GM18508 (cell line): ENCODE results near the gene CFAP53.
"Not testable (repeated sequence)": the region's sequence is repeated elsewhere in the genome, so short reads cannot be mapped to it uniquely, and the experiment has no call there.

ENCODE experiments used
- ATAC-seq: cut with Tn5 transposase; IDR thresholded peaks from one replicate; pipeline ENCODE4 v1.9.1; 2021; ENCODE audit warnings: moderate number of reproducible peaks; ENCODE audit not compliant: insufficient read depth, unreplicated experiment

CFAP53 gene, protein sequence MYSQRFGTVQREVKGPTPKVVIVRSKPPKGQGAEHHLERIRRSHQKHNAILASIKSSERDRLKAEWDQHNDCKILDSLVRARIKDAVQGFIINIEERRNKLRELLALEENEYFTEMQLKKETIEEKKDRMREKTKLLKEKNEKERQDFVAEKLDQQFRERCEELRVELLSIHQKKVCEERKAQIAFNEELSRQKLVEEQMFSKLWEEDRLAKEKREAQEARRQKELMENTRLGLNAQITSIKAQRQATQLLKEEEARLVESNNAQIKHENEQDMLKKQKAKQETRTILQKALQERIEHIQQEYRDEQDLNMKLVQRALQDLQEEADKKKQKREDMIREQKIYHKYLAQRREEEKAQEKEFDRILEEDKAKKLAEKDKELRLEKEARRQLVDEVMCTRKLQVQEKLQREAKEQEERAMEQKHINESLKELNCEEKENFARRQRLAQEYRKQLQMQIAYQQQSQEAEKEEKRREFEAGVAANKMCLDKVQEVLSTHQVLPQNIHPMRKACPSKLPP

DNA sequence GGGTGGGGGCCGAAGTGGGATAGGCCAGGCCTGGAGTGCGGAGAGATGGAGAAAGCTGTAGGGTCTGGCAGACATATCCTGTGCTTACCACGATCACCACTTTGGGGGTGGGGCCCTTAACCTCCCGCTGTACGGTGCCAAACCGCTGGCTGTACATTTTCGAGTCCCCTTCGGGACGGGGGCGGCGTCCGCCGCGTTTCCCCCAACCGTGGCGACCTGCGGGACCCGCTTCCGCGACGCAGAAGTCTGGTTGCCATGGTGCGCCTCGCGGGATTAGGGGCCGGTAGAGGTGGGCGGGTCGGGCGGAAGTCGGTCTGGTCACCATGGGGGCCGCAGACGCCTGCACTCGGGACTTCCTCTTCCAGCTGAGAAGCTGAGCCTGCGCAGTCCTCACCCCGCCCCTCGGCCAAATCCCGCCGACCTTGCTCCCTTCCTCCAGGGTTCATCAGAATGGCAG lies at the start of gene CFAP53:
Gene CFAP53 (minus strand): TSS at position 248 of the 457 bp plus-strand sequence. CDS start 91 bp downstream, at position 157.
- ATAC-seq = peak; percentile 33

DNA sequence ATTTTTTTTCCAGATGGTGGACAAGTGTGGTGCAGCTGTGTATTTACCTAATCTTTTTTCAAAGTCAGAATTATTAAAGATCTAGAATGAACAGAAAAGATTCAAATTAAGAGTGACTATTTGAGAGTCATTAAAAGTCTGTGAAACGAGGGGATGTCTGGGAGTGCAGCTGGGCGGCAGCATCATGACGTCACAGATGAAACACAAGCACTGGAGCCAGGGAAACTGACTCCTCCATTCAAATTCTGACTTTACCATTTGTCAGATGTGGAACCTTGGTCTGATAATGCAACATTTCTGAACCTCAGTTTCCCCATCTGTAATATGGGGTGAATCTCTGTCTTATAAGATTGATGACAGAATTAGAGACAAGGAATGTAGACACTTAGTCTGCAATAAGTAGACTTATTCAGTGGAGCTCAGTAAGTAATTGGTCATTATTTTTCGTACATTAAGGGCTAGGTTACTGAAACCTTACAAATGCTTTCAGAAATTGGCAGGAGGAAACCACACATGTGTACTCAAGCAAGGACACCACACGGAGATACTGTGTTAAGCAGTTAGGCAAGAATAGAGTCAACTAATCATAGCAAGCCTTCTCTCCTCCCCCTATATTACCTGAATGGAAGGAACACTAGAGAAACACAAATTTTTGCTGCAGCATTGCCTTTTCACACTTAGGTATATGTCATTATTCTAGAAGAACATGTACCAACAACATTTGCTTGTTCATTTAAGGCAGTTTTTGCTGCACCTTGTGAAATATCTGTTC lies 49.0 kb upstream of the CFAP53 start:
- peak; percentile 58 for ATAC-seq

DNA sequence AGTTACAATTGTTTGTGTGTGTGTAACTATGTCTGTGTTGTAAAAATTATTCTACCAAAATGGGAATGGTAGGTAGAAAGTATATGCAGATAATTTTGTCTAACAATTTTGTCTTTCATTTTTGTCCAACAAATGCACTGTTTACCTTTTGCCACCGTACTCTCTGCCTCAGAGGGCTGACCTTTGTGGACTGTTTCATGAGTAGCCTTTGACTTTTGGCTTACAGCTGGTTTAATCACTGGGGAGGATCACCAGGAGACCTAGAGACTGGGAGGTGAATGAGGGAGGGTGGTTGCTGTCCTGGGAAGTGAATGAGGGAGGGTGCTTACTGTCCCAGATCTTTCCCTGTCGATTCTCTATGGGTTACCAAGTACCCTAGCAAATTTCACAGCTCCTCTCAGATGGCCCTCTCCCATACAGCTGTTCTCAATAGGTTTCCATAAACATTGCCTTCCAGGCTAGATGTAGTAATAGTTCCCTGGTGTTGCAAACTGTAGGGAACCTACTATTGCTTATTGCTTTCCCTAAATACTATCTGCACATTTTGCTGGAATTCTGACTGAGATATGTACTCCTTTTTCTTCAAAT lies 47.7 kb upstream of the CFAP53 start:
- ATAC-seq = no peak

DNA sequence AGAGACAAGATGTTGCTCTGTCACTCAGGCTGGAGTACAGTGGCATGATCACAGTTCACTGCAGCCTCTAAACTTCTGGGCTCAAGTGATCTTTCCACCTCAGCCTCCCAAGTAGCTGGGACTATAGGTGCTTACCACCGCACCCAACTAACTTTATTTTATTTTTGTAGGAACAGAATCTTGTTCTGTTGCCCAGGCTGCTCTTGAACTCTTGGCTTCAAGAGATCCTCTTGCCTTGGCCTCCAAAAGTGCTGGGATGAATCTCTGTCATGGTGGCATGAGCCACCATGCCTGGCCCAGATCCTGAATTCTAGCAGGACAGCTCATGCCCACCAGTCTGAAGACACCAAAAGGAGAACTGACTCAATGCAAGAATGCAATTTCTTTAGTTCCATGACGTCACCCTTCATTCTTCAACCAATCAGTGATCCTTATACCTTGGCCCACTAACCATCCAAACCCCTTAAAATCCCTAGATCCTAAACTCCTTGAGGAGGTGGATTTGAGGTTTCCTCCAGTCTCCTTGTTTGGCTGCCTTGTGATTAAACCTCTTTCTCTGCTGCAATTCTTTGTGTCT lies 46.8 kb upstream of the CFAP53 start:
- peak; percentile 10 for ATAC-seq

DNA sequence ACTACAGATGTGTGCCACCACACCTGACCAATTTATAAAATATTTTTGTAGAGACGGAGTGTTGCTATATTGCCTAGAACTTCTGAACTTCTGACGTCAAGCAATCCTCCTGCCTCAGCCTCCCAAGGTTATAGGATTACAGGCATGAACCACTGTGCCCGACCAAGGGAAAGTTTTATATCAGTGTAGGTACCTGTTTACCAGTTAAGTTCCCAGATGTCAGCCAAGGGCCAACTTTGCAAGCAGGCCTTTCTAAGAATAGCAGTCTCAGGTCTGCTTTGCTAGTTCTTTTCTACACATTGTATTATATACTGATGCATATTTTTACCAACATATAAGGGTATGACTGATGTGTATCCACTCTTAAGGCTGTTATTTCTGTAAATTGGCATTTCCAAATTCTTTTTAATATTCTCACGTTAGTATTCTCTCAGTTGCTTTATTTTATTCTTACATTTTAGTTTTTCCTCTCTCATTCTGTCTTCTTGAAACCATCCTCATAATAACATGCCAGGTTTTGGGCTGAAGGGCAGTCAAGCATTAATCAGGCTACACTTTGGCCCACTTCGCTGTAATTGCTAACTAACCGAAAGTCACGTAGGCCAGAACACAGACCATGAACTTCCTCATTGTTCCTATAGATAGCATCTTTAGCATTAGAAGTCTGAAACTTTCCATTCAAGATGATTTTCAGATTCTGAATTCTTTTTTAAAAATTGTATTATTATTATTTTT lies 46.2 kb upstream of the CFAP53 start:
- ATAC-seq = peak; percentile 55

DNA sequence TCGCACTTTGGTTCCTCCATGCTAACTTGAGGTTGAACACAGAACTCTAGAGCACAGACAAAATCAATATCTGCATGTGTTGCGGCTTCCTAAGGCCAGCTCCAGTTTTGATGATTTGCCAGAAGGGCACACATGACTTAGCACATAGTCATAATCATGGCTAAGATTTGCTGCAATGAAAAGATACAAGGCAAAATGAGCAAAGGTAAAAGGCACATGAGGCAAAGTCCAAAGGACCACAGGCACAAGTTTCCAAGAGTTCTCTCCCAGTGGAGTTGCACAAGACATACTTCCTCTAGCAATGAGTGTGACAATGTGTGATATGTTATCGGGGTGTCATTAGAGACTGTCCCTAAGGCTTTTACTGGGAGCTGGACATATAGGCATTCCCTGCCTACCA lies 45.4 kb upstream of the CFAP53 start:
- no peak for ATAC-seq

DNA sequence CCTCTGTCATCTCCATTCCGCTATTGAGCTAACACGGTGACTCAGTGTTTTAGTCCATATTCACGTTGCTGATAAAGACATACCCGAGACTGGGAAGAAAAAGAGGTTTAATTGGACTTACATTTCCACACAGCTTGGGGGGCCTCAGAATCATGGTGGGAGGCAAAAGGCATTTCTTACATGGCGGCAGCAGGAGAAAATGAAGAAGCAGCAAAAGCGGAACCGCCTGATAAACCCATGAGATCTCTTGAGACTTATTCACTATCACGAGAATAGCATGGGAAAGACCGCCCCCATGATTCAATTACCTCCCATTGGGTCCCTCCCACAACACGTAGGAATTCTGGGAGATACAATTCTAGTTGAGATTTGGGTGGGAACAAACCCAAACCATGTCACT lies 43.8 kb upstream of the CFAP53 start:
- no peak for ATAC-seq

DNA sequence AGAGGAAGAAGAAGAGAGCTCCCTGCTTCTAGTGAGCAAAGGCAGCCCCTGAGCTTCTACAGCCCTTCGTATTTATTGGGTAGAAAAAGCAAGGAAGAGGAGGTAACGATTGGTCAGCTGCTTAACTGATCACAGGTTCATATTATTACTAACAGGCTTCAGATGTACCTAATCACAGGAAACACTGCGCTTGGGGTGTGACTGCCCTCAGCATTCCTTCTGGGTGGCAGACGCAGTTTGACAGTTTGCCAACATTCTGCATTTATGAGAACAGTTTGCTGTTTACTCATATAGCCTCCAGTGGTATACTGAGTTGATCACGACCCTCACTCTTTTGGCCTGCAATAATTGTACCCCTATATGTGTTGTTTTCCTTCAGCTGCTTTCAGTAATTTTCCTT lies 42.6 kb upstream of the CFAP53 start:
- not testable (repeated sequence) for ATAC-seq

DNA sequence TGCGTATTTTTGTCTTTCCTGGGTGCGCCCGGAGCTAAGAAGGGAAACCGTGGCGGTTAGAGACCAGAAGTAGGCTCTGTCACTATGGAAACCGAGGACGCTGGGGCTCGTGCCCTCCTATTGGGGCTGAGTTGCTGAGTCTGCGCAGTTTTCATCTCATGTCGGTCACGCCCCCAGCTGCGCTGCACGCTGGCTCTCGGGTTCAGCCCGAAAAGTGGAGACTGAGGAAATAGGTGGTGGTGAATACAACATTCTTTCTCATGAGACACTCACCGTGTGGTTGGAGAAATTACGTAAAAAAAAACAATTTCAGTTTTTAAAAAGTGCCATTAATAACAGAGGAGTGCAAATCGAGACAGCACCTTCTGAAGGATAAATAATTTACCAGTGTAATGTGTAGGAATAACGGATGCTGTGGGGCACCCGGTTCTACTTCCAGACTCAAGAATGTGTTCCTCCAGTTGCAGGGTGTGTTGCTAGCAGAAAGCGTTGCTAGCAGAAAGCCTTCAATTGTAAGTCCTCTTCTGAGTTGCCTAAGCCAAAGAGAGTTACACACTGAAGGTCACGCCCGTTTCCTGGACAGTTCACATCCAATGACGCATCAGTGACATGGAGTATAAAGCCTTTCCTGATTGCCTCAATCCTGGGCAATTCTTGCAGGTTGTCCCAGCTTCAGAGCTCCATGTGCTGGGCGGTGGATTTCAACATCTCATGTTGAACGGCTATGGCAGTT lies 41.6 kb upstream of the CFAP53 start:
- ATAC-seq = peak; percentile 53

DNA sequence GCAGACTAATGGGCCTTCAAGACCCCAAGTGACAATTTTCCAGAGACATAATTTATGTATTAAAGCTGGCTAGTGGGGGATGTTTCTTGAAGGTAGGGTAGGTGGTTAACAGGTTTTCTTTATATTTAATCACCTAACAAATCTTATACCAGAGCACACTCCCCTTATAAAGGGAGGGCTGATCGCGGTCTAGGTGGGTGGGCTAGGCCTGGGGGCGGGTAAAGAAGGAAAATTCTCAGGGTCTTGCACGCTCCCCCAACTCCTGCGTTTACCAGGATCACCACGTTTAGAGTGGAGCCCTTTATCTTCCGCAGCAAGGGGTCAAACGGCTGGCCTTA lies 41.1 kb upstream of the CFAP53 start:
- ATAC-seq = no peak

DNA sequence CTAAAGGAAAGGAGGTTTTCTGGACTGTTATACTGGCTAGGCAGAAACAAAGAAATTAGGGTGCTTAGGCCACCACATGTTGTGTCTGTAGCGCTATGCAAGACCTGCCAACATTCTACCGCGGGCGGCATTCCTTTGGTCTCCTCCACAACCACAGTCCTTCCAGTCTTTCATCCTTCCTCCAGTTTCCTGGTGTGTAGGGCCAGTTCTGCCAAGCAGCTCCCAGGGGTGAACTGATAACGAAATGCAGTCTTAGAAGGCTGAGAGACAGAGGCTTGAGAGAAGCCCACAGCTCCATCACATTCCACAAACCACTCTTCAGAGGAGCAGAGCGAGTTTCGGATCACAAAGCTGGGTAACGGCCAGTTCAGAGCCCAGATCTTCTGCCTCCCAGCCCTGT lies 40.6 kb upstream of the CFAP53 start:
- no peak for ATAC-seq

DNA sequence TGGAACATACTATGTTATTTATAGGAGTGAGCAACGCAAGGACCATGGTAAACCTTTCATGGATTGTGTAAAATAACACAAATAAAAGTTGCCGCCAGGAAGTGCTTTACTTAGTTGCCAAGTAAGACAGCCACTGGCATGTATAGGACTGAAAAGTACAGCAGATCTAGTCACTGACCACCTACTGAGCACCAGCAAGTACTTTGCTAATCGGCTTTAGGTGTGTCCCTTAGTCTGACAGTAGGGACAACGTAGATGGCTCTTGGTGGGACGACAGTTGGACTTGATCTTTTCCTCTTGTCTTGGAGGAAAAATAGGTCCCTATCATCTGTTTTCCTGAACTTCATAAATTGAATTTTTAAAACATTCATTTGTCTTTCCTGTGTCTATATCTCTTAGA lies 34.8 kb upstream of the CFAP53 start:
- no peak for ATAC-seq

DNA sequence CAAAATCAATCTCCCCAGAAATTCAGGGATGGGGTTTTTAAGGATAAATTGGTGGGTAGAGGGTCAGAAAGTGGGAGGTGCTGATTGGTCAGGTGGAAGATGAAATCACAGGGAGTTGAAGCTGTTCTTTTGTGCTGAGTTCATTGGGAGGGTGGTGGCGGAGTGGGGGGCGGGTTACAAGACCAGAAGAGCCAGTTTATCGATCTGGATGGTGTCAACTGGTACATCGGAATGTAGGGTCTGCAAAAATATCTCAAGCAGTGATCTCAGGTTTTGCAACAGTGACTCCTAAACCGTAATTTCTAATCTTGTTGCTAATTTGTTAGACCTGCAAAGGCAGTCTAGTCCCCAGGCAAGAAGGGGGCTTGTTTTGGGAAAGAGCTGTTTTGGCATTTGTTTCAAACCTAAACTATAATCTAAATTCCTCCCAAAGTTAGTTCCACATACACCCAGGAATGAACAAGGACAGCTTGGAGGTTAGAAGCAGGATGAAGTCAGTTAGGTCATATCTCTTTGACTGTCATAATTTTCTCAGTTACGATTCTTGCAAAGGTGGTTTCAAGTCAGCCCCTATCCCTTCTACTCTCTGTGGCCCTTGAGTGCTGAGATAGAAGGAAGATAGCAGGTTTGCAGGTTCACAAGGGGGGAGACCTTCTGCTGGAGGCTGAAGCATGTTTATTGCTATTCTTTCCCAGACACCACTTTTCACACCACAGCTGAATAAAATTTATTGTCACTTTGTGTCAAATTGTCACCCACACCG lies 33.5 kb upstream of the CFAP53 start:
- ATAC-seq = no peak

DNA sequence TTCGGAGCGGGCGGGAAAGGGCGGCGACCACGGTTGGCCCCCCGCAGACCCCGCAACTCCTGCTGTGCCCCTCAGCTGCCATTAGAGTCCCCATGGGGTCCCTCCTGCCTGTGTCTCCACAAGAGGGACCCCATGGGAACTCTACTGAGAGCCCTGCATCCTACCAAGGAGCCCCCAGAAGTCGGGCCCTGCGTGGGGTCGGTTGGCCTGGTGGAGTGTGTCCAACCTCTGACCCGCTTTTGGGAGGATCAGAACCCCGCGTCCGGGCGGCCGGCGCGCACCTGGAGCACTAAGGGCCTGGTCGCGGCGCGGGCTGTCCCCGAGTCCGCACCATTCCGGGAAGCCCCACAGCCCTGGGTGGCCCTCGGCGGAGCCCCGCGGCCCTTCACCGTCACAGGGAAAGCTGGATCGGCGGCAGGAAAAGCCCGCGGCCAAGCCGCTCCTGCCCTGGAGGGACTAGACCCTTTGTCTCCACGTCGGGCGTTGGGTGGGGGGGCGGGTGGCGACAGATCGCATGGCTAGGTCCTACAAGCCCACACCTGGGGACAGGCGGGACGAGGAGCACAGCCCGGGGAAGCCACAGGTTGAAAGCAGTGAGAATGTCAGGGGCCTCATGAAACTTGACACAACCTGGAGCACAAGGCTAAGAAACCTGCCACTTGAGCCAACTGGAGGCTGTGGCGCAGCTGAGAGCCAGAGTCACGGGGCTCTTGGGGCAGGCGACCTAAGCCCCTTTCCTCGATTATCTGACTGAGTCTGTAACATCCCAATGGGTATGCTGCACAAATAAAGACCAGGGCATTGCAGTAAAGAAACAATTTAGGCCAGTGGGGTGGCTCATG lies 32.4 kb upstream of the CFAP53 start:
- ATAC-seq = no peak

DNA sequence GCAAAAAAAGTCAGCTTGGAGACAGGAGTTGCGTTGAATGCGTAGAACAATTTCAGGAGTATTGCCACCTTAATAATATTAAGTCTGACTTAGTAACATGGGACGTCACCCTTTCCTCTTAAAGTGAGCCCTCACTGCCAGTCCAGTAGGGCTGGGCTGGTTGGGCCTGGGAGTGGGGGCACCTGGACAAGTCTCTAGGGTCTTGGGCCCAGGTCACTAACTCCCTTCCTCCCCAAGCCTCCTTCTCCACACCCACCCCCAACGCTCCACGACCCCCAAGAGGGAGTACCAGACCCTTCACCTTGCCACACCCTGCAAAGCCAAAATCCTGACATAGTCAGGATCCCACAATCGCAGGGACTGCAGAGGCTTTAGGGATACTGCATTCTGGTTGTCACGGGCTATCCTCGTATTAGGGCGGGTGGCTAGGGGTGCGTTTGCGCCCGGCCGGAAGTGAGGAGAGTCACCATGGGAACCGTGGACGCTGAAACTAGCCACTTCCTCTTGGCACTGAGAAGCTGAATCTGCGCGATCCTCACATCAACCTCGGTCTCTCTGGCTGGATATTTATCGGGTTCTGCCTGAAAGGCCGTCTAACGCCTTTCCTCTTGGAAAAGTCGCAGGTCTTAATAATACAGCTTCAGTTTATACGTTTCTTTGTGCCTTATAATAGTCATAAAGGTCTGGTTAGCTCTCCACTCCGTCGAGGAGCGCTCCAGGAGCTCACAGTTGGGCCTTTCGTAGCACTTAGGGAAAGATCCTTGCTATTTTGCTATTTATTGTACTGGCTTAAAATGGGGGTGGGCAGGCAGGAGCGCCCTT lies 31.5 kb upstream of the CFAP53 start:
- peak; percentile 77 for ATAC-seq

DNA sequence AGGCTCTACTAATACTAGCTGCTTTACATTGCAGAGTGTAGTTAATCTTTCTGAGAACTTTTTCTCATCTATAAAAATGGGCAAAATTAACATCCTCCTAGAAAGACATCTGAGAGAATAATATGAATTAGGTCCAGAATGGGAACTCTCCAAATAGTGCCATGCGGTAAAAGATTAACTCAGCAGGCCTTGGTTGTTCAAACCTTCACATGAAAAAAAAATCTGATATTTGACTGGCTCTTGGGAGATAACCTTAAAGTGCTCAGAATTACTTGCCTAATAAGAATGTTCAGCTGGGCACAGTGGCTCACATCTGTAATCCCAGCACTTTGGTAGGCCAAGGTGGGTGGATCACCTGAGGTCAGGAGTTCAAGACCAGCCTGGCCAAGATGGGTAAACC lies 26.7 kb upstream of the CFAP53 start:
- no peak for ATAC-seq

DNA sequence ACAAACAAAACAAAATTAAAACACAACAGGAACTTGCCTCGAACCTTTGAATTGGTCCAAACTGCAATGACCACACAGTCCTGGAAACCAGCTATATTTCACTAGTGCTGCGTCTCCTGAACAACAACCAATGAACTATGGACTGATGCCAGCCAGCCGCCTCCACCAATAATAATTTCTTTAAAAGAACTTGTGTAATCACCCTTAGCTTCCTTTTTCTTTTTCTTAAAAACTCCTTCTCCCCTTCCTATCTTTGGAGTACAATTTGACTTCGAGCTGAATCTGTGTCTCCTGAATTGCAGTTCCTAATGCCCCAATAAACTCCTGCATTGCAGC lies 22.8 kb upstream of the CFAP53 start:
- no peak for ATAC-seq
